GM12892 (cell line): ENCODE data around the gene KAT6B.

Experiments used
- DNase-seq: peaks from one replicate; pipeline ENCODE4 v3.0.0; 2011; ENCODE audit not compliant: insufficient read length
- FAIRE-seq: peaks from 2 replicates; lab custom pipeline; 2011; peaks lifted over from hg19 to GRCh38; lab: Jason Lieb, UNC
- POLR2A ChIP-seq: IDR thresholded peaks from 2 replicates; pipeline ENCODE4 v1.6.1; 2011; ENCODE audit warnings: low read depth, low read length, control low read depth
- POLR2AphosphoS5 ChIP-seq: IDR thresholded peaks from 2 replicates; pipeline ENCODE4 v1.6.1; 2011; ENCODE audit warnings: low read depth, low read length, control low read depth
- TAF1 ChIP-seq: IDR thresholded peaks from 2 replicates; pipeline ENCODE4 v1.6.1; 2011; ENCODE audit warnings: low read depth, mild to moderate bottlenecking, control low read depth, low read length, borderline replicate concordance

Gene KAT6B

DNA sequence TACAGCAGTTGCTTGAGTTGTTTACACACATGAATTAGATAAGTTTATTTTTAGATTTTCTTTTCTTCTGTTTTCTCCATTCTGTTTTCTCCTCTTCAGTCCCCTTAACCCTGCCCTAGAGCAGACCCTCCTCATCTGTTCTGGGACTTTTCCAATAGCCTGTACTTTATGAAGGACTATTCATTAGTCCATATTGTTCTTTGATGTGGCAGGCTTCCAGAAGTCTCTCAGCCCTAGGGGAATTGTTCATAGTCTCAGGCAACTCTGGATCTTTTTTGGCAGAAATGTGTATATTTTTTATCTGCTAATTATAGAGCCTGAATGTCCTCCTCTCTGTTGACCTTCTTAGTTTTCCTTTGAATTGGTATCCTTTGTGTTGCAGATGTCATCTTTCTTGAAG lies 25.4 kb downstream of the KAT6B start:
- DNase-seq (no peak), FAIRE-seq (no peak)
- TF ChIP-seq POLR2A (no peak), TAF1 (no peak), POLR2AphosphoS5 (no peak)

DNA sequence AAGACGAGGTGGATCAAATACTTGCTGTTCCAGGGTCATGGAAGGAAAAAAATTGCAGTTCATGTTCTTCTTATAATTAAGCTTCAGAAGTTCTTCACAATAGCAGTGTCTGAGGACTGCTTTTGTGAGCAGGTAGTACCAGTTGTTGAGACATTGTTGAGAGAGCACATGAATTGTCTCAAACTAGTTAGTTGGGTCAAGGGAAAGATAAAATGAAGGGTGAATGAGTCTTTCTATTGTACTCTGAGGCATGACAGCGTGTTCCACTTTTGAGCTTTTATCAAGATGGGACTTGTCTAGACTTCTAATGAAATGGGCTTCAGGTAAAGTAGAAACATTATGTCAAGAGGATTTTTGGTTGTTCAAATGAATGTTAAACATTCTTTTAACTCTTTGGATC lies 26.0 kb downstream of the KAT6B start:
- no peak for TF ChIP-seq POLR2A
- TF ChIP-seq TAF1, result no peak
- TF ChIP-seq POLR2AphosphoS5, result no peak
- FAIRE-seq (peak; percentile 81), DNase-seq (no peak)

DNA sequence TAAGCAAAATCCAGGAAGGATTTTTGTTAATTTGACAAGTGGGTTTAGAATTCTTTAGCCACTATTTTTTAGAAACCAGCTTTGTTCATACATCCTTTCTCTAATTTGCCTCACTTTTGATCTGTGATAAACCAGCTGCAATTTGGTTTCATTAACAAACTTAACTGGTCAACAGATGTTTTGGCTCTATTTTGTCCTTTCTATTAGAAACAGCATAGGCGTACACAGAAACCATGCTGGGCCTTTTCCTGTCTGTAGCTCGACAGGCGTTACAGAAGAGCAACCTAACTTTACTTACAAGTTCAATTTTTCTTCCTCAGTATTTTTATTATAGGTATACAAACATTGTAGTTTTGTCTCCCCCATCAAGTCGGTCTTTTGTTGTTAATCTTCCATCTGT lies 28.2 kb downstream of the KAT6B start:
- no peak for TF ChIP-seq TAF1
- no peak for TF ChIP-seq POLR2A
- no peak for TF ChIP-seq POLR2AphosphoS5
- FAIRE-seq, result peak; percentile 84
- no peak for DNase-seq

DNA sequence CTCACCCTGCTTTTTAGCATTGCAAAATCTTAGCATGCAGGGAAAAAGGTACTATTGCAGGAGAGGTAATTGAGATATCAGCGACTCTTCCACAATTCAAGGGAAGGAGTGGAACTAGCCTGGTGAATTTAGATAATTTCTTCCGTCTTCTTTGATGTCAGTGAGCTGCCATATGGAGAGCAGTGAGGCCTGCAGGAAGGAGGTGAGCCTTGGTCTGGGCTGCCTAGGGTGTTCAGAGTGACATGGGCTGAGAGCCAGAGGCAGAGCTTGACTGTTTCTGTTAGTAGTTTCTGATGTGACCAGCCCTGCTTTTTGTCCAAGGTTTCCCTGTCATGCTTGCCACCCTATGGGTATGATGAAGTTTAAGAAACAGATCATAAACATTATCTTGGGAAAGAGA lies 28.6 kb downstream of the KAT6B start:
- FAIRE-seq (peak; percentile 94), DNase-seq (no peak)
- no peak for TF ChIP-seq POLR2AphosphoS5
- TF ChIP-seq POLR2A, result no peak
- no peak for TF ChIP-seq TAF1

DNA sequence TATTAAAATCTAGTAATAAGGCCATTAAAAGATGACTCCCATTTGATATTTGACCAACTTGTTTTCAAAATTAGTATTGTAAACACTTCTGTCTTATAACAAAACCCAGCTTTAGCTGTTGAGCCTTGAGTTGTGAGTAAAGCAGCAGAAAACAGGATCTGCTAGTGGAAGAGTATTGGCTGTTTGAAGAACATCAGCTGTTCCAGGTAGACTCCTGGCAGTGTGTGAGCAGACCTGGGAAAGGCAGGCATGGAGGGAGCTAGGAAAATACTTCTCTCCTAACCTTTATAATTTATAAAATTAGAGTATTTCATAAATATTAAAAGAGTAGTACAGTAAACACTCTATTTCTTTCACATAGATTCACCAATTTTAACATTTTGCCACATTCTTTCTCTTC lies 29.0 kb downstream of the KAT6B start:
- no peak for DNase-seq
- TF ChIP-seq TAF1 (no peak), POLR2AphosphoS5 (no peak), POLR2A (no peak)
- FAIRE-seq, result no peak

DNA sequence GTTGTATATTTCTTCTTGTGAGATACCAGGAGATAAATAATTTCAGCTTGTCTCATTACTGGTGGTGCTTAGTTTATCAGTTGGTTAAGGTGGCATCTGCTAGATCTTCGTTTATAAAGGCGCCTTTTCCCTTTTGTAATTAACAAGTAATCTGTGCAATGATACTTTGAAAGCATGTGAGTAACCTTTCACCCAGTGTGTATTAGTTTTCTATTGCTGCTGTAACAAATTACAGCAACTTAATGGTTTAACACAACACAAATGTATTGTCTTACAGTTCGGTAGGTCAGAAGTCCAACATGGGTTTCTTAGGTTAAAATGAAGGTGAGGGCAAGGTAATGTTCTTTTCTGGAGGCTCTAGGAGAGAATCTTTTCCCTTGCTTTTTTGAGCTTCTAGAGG lies 30.5 kb downstream of the KAT6B start:
- FAIRE-seq, result no peak
- no peak for TF ChIP-seq POLR2AphosphoS5
- TF ChIP-seq TAF1, result no peak
- no peak for TF ChIP-seq POLR2A
- DNase-seq, result no peak

DNA sequence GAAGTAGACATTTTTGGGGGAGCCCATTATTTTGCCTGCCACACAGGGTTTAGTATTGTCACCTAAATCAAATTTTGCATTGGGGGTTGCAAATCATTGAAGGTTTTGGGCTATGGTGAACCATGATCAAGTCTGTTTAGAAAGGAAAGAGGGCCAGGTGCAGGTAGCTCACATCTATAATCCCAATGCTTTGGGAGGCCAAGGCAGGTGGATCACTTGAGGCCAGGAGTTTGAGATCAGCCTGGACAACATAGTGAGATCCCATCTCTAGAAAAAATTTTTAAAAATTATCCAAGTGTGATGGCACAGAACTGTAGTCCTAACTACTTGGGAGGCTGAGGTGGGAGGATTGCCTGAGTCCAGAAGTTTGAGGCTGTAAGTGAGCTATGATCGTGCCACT lies 31.2 kb downstream of the KAT6B start:
- FAIRE-seq (no peak), DNase-seq (no peak)
- TF ChIP-seq TAF1 (no peak), POLR2A (no peak), POLR2AphosphoS5 (no peak)

DNA sequence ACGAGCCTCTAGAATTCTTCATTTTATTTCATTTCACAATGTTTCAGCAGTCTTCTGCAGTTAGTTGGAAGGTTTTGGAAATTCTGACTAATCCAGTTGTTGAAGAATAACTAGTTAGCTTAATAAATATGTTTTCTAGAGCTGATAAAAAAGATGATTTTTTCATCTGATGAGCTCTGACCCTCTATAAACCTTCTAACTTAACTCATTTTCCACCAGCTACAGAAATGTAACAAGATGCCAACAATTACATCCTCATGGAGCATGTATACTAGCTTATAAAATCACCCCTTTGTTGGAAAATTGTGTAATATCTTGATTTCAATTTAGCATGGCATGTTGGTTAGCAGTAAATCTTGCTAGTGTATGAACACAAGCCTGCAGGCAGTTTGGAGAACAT lies 33.1 kb downstream of the KAT6B start:
- FAIRE-seq (no peak), DNase-seq (no peak)
- TF ChIP-seq POLR2A, result no peak
- TF ChIP-seq TAF1, result no peak
- no peak for TF ChIP-seq POLR2AphosphoS5

DNA sequence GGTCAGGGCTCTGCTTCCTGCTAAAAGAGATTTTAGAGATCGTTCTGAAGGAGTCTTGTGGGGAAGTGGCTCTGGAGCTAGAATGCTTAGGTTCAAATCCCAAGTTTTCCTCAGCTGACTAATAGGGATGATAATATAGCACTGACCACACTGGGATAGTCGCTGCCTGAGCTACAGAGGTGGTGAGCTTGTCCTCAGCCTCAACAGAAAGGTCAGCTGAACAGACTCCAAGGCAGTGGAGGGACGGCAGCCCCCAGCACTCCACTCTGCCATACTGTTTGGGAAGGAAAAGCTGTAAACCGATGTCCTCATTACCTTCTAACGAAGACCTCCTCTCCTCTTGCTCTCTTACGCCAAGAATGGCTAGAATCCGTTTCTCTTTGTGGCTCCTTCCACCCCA lies 36.2 kb downstream of the KAT6B start:
- DNase-seq (no peak), FAIRE-seq (peak; percentile 9)
- TF ChIP-seq POLR2AphosphoS5 (no peak), TAF1 (no peak), POLR2A (no peak)

DNA sequence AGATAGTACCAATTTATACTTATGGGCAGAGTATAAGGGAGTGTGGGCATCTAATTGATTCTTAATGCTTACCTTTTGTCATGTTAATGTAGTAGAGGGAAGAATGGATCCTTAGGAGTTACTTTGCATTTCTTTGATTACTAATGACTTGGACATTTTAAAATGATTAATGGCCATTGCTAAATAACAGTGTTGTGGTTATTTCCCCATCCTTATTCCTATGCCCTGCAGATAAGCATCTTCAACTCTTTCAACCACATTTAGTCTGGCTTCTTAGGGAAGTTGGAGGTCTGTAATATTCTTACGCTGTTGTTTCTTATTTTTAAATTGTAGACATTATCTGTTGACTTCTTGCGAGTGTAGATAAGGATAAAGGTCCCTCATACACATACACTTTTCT lies 37.2 kb downstream of the KAT6B start:
- TF ChIP-seq POLR2AphosphoS5 (no peak), POLR2A (no peak), TAF1 (no peak)
- no peak for FAIRE-seq
- no peak for DNase-seq

DNA sequence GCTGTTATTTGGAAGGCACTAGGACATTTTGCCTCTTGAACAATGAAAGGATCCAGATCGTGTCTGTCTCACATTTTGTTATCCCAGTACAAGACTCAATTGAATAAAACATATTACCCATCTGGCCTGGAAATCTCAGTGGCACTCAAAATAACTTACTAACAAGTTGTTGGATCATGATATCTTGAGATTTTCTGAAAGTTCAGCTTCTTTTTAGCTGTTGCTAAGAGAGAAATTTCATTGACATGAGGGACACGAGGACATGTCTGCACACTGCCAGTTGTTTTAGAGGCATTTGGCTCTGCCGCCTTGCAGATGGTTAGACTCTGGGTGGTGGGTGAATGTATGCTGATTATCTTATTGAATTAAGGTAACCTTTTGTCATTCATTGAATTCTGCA lies 41.0 kb downstream of the KAT6B start:
- FAIRE-seq (no peak), DNase-seq (no peak)
- TF ChIP-seq POLR2AphosphoS5 (no peak), TAF1 (no peak), POLR2A (no peak)

DNA sequence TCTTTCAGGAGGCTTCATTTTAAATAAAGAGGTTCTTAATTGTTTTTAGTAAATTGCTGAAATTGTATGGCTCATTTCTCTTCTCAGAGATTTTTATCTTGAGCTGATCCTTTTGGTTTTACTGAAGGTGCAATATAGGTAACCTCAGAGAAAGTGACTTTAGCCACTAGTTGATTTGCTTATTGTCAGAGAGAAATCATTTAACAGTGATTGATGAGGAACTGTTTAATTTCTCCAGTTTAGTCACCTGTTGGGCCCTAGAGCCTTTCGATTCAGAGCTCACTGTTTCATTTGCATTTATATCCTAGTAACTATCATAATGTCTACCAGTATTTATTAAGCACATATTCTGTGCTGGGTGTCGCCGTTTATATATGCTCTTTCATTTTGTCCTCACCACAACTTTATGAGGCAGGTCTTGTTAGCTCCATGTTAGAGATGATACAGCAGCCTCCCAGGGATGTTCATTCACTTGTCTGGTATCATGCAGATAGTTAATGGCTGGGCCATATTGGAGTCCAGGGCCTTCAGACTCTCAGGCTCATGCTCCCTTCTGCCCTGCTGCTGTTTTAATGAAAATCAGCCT lies 42.1 kb downstream of the KAT6B start:
- TF ChIP-seq POLR2AphosphoS5, result no peak
- no peak for TF ChIP-seq TAF1
- no peak for TF ChIP-seq POLR2A
- no peak for FAIRE-seq

More for the DNA sequence above, 42.1 kb downstream of the KAT6B start:
- DNase-seq, result no peak
